ENCODE measurements around the gene SLC4A2. TPM values are rescaled to one million over a fixed set of nuclear protein-coding genes. Genes with fewer than 3 reads are reported as not detected.

Gene SLC4A2
- total RNA-seq, 2 donors from 2014 or later, result 265 to 284 TPM

DNA sequence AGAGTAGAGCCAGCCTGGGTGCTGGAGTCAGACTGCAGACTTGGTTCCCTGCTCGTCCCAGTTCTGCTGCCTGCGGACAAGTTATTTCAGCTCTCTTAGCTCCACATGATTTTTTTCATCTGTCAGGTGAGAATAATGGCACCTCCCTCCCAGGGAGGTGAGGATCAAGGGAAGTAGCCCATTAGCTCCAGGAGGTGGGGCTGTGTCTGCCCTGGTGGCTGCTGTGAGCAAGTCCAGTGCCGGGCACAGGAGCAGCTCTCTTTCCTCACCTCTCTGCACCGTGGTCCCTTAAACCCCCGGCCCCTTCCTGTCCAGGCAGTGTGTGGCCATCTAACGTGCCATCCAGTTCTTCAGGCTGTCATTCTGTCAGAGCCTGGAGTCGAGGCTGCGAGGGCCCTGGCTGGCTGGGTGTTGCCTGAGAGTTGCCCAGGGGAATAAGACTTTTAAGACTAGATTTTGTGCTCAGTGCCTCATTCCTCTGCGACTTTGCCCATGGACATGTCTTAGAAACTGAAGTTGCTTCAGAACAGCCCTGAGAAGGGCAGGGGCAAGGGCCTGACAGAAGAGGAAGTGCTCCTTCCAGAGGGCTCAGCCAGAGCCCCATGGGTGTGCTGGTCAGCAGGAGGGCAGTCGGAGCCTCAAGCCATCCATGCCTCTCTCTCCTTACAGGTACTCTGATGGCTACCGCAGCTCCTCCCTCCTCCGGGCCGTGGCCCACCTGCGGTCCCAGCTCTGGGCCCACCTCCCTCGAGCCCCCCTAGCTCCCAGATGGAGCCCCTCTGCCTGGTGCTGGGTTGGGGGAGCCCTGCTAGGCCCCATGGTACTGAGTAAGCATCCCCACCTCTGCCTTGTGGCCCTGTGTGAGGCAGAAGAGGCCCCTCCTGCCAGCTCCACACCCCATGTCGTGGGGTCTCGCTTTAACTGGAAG, 26.2 kb upstream of the SLC4A2 start:
- no peaks in the 10 kb centered on the region for H3K9me3 Mint-ChIP-seq
- Histone ChIP-seq H3K27ac (ENCODE audit: low read depth, low read length) (no peak overlapping the region), H3K9me3 (ENCODE audit: control insufficient read depth, low read length) (no peaks in the 10 kb centered on the region), H3K4me3 (ENCODE audit: low read length) (no peak overlapping the region), H3K4me1 (ENCODE audit: control insufficient read depth, insufficient read depth, low read length) (no peaks in the 10 kb centered on the region), H3K9ac (ENCODE audit: extremely low read depth, low read length, poor library complexity, severe bottlenecking) (no peak overlapping the region), H3K27me3 (ENCODE audit: control insufficient read depth, insufficient read depth, low read length, poor library complexity, severe bottlenecking) (no peaks in the 10 kb centered on the region), H3K36me3 (ENCODE audit: control insufficient read depth, insufficient read depth, low read length) (peaks cover 10% of the 10 kb centered on the region)
- no peak overlapping the region for H3K4me3 Mint-ChIP-seq
- peak; percentile 58 for DNase-seq
- peaks cover 5% of the 10 kb centered on the region for H3K4me1 Mint-ChIP-seq
- peaks cover 8% of the 10 kb centered on the region for H3K36me3 Mint-ChIP-seq (ENCODE audit: low read depth)
- no peaks in the 10 kb centered on the region for H3K27me3 Mint-ChIP-seq (ENCODE audit: insufficient read depth)
- WGBS, 2 experiments (ENCODE audit: insufficient coverage in 1 of 2, insufficient read length in 1 of 2), result 90 to 91% methylated on average over 7 to 17 of the region's 17 CpGs
- peak; percentile 55 for TF ChIP-seq CTCF (conservative IDR thresholded peaks at IDR 0.05)
- H3K27ac Mint-ChIP-seq, result no peak overlapping the region

GRCh38 chr7:151033864-151034249, 25.5 kb upstream of the SLC4A2 start:
- no peak overlapping the region for H3K27ac Mint-ChIP-seq
- no peaks in the 10 kb centered on the region for H3K9me3 Mint-ChIP-seq
- peaks cover 3% of the 10 kb centered on the region for H3K4me1 Mint-ChIP-seq
- peaks cover 8% of the 10 kb centered on the region for H3K36me3 Mint-ChIP-seq (ENCODE audit: low read depth)
- Histone ChIP-seq H3K27me3 (ENCODE audit: control insufficient read depth, insufficient read depth, low read length, poor library complexity, severe bottlenecking) (no peaks in the 10 kb centered on the region), H3K9ac (ENCODE audit: extremely low read depth, low read length, poor library complexity, severe bottlenecking) (no peak overlapping the region), H3K4me1 (ENCODE audit: control insufficient read depth, insufficient read depth, low read length) (no peaks in the 10 kb centered on the region), H3K36me3 (ENCODE audit: control insufficient read depth, insufficient read depth, low read length) (peaks cover 10% of the 10 kb centered on the region), H3K9me3 (ENCODE audit: control insufficient read depth, low read length) (no peaks in the 10 kb centered on the region), H3K4me3 (ENCODE audit: low read length) (no peak overlapping the region), H3K27ac (ENCODE audit: low read depth, low read length) (no peak overlapping the region)
- DNase-seq, result no peak
- WGBS, 2 experiments (ENCODE audit: insufficient coverage in 1 of 2, insufficient read length in 1 of 2), result 93 to 95% methylated on average over 3 to 5 of the region's 5 CpGs
- TF ChIP-seq CTCF (conservative IDR thresholded peaks at IDR 0.05), result no peak
- no peak overlapping the region for H3K4me3 Mint-ChIP-seq
- H3K27me3 Mint-ChIP-seq (ENCODE audit: insufficient read depth), result no peaks in the 10 kb centered on the region

- H3K36me3 ChIP-seq (ENCODE audit: control insufficient read depth, insufficient read depth, low read length), result peaks cover 10% of the 10 kb centered on the region
- no peak overlapping the region for H3K27ac Mint-ChIP-seq
- DNase-seq, result no peak
These were observed 24.9 kb upstream of the SLC4A2 start for GRCh38 chr7:151034312-151035025.

More at GRCh38 chr7:151034312-151035025, 24.9 kb upstream of the SLC4A2 start:
- no peaks in the 10 kb centered on the region for H3K27me3 Mint-ChIP-seq (ENCODE audit: insufficient read depth)
- no peaks in the 10 kb centered on the region for H3K27me3 ChIP-seq (ENCODE audit: control insufficient read depth, insufficient read depth, low read length, poor library complexity, severe bottlenecking)
- H3K36me3 Mint-ChIP-seq (ENCODE audit: low read depth), result peaks cover 8% of the 10 kb centered on the region
- peaks cover 3% of the 10 kb centered on the region for H3K4me1 Mint-ChIP-seq
- H3K4me1 ChIP-seq (ENCODE audit: control insufficient read depth, insufficient read depth, low read length), result peaks cover 4% of the 10 kb centered on the region
- H3K27ac ChIP-seq (ENCODE audit: low read depth, low read length), result no peak overlapping the region
- no peak for TF ChIP-seq CTCF (conservative IDR thresholded peaks at IDR 0.05)
- no peak overlapping the region for H3K4me3 Mint-ChIP-seq
- WGBS, 2 experiments (ENCODE audit: insufficient coverage in 1 of 2, insufficient read length in 1 of 2), result 95 to 97% methylated on average over 19 to 21 of the region's 21 CpGs
- H3K9me3 Mint-ChIP-seq, result no peaks in the 10 kb centered on the region
- no peak overlapping the region for H3K4me3 ChIP-seq (ENCODE audit: low read length)
- H3K9me3 ChIP-seq (ENCODE audit: control insufficient read depth, low read length), result no peaks in the 10 kb centered on the region
- no peak overlapping the region for H3K9ac ChIP-seq (ENCODE audit: extremely low read depth, low read length, poor library complexity, severe bottlenecking)
